NCI-H460 (cell line): ENCODE measurements around the gene EMID1. TPM values are rescaled to one million over a fixed set of nuclear protein-coding genes. Genes with fewer than 3 reads are reported as not detected.

Experiments used
- DNase-seq: peaks from one replicate; pipeline ENCODE4 v3.0.0-alpha.2; 2016; ENCODE audit warnings: low read depth; ENCODE audit errors: extremely low read depth
- small RNA-seq, 2 experiments: library from RNA; depleted of rRNA; stranded (forward); fragments of <200 nt; gene quantifications; one replicate each; pipeline ENCODE3, GENCODE V24; 2014
- total RNA-seq: library from RNA; depleted of rRNA; stranded (reverse); fragments of >200 nt; shearing (Covaris generic); gene quantifications from 2 replicates; pipeline ENCODE4 v1.2.3, GENCODE V29; 2014; rRNA removed

The EMID1 gene
- total RNA-seq, 1 experiment from 2014 or later = 0.07 TPM

GRCh38 chr22:29307596-29308147, 102.0 kb downstream of the EMID1 start:
- DNase-seq = no peak

DNA sequence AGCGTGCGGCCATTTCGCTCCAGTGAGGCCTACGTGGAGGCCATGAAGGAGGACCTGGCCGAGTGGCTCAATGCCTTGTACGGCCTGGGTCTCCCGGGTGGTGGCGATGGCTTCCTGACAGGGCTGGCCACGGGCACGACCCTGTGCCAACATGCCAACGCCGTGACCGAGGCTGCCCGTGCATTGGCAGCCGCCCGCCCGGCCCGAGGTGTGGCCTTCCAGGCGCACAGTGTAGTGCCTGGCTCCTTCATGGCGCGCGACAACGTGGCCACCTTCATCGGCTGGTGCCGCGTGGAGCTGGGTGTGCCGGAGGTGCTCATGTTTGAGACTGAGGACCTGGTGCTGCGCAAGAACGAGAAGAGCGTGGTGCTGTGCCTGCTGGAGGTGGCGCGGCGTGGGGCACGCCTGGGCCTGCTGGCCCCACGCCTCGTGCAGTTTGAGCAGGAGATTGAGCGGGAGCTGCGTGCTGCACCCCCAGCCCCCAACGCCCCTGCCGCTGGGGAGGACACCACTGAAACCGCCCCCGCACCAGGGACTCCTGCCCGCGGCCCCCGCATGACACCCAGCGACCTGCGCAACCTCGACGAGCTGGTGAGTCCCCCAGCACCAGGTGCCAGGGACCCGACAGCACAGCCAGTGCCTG, 102.6 kb downstream of the EMID1 start:
- no peak for DNase-seq

GRCh38 chr22:29308791-29309262, 103.1 kb downstream of the EMID1 start:
- no peak for DNase-seq

Small RNA genes lying within 50 kb of the gene (small RNA-seq; reads per million reads assigned to genes)
- gene RNU6-1219P = 0 reads per million in 2 experiments

Other genes starting within 250 kb of the EMID1 start
- gene C22orf31, start 144.1 kb upstream of the EMID1 start, total RNA-seq = not detected in 2 replicates
- gene KREMEN1, start 132.9 kb upstream of the EMID1 start, total RNA-seq = 1.5 and 1.6 TPM in 2 replicates
- gene RHBDD3, start 62.1 kb downstream of the EMID1 start, total RNA-seq = 21.3 and 21.6 TPM in 2 replicates
- gene EWSR1, start 62.4 kb downstream of the EMID1 start, total RNA-seq = 150 and 176 TPM in 2 replicates
- 10.2 and 11.4 TPM in 2 replicates for gene GAS2L1, start 100.8 kb downstream of the EMID1 start, total RNA-seq
- not detected in 2 replicates for gene RASL10A, start 109.8 kb downstream of the EMID1 start, total RNA-seq
- gene AP1B1, start 182.7 kb downstream of the EMID1 start, total RNA-seq = 28.6 TPM in 2 replicates
- gene RFPL1, start 232.7 kb downstream of the EMID1 start, total RNA-seq = not detected in 2 replicates